ENCODE measurements around the gene NPIPB8.

GRCh38 chr16:28617874-28618273, 20.0 kb upstream of the NPIPB8 start:
- TF ChIP-seq, protein P1, sequence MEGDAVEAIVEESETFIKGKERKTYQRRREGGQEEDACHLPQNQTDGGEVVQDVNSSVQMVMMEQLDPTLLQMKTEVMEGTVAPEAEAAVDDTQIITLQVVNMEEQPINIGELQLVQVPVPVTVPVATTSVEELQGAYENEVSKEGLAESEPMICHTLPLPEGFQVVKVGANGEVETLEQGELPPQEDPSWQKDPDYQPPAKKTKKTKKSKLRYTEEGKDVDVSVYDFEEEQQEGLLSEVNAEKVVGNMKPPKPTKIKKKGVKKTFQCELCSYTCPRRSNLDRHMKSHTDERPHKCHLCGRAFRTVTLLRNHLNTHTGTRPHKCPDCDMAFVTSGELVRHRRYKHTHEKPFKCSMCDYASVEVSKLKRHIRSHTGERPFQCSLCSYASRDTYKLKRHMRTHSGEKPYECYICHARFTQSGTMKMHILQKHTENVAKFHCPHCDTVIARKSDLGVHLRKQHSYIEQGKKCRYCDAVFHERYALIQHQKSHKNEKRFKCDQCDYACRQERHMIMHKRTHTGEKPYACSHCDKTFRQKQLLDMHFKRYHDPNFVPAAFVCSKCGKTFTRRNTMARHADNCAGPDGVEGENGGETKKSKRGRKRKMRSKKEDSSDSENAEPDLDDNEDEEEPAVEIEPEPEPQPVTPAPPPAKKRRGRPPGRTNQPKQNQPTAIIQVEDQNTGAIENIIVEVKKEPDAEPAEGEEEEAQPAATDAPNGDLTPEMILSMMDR (IDR thresholded peaks at IDR 0.05) = no peak
- no peak for TF ChIP-seq POLR2A (IDR thresholded peaks at IDR 0.05)
- no peak for TF ChIP-seq EP300 (IDR thresholded peaks at IDR 0.05)
